Measurements from ENCODE around the gene FAF1.
"Not testable (repeated sequence)": the region's sequence is repeated elsewhere in the genome, so short reads cannot be mapped to it uniquely, and the experiment has no call there.

Gene FAF1

GRCh38 chr1:50542362-50542761 lies 417.7 kb downstream of the FAF1 start:
- TF ChIP-seq, protein P1, sequence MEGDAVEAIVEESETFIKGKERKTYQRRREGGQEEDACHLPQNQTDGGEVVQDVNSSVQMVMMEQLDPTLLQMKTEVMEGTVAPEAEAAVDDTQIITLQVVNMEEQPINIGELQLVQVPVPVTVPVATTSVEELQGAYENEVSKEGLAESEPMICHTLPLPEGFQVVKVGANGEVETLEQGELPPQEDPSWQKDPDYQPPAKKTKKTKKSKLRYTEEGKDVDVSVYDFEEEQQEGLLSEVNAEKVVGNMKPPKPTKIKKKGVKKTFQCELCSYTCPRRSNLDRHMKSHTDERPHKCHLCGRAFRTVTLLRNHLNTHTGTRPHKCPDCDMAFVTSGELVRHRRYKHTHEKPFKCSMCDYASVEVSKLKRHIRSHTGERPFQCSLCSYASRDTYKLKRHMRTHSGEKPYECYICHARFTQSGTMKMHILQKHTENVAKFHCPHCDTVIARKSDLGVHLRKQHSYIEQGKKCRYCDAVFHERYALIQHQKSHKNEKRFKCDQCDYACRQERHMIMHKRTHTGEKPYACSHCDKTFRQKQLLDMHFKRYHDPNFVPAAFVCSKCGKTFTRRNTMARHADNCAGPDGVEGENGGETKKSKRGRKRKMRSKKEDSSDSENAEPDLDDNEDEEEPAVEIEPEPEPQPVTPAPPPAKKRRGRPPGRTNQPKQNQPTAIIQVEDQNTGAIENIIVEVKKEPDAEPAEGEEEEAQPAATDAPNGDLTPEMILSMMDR (IDR thresholded peaks at IDR 0.05), result no peak
- Mint-ChIP-seq H3K27ac (no peak overlapping the region), H3K27me3 (ENCODE audit: low read depth, poor library complexity) (no peaks in the 10 kb centered on the region), H3K9me3 (no peaks in the 10 kb centered on the region), H3K36me3 (ENCODE audit: low read depth) (no peaks in the 10 kb centered on the region), H3K4me3 (no peak overlapping the region), H3K4me1 (no peaks in the 10 kb centered on the region)
- no peak for DNase-seq

DNA sequence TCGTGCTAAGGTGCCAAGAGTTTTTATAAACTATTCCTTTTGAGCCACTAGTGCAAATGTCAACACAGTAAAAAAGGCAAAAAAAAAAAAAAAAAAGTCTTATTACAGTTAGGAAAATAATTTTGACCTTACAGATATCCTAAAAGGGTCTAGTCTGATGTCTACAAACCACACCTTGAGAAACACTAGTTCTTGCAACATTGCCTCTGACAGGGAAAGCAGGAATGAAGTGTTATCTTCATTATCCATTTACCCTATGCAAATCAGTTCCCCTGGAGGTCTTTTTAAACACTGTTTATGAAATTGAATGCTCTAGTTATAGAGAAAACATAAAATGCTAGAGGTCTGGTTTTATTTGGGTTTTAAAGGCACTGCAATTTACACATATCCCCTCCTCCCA lies 421.6 kb downstream of the FAF1 start:
- Mint-ChIP-seq H3K4me3 (no peak overlapping the region), H3K27ac (no peak overlapping the region), H3K36me3 (ENCODE audit: low read depth) (peaks cover 4% of the 10 kb centered on the region), H3K27me3 (ENCODE audit: low read depth, poor library complexity) (no peaks in the 10 kb centered on the region), H3K4me1 (no peaks in the 10 kb centered on the region), H3K9me3 (no peaks in the 10 kb centered on the region)
- DNase-seq, result no peak
- TF ChIP-seq, protein P1 (IDR thresholded peaks at IDR 0.05), result no peak

GRCh38 chr1:50531601-50532000 lies 428.5 kb downstream of the FAF1 start:
- H3K36me3 Mint-ChIP-seq (ENCODE audit: low read depth), result peaks cover 4% of the 10 kb centered on the region
- DNase-seq, result no peak
- no peaks in the 10 kb centered on the region for H3K4me1 Mint-ChIP-seq
- H3K4me3 Mint-ChIP-seq, result no peak overlapping the region
- TF ChIP-seq, protein P1 (IDR thresholded peaks at IDR 0.05), result no peak
- H3K27ac Mint-ChIP-seq, result no peak overlapping the region
- no peaks in the 10 kb centered on the region for H3K9me3 Mint-ChIP-seq
- no peaks in the 10 kb centered on the region for H3K27me3 Mint-ChIP-seq (ENCODE audit: low read depth, poor library complexity)

DNA sequence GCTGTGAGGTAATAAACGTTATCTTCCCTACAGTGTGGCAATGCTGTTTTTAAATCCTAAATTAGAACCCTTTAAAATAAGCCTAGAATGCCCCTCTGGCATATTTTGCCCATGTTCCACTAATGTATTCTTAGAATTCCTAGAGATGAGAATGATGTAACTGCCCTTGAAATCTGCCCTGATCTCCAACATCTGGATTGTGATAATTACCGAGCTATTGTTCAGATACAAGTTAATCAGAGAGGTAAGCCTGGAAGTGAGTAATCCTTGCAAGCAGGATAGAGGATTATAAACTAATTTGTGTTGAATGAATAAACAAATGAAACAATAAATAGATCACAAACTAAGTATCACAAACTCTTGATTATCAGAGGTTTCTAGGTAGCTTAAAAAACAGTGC lies 429.0 kb downstream of the FAF1 start:
- Mint-ChIP-seq H3K36me3 (ENCODE audit: low read depth) (peaks cover 4% of the 10 kb centered on the region), H3K9me3 (no peaks in the 10 kb centered on the region)

DNA sequence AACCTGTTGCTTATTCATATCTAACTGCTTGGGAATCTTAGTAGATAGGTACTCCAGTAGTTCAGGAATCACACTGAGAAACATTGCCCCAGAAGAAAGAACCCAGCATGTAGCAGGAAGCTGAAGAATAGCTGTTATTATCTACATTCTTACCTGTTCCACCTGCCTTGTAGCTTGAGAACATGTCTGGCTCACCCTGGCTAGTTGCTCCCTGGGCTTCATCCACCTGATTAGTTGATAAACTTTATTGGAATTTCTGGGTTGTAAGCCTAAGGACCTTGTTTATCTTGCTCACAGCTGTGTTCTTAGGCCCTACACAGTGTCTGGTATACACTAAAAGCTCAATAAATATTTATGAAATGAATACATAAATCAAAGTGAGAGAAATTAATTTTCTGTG lies 430.6 kb downstream of the FAF1 start:
- Mint-ChIP-seq H3K4me3 (no peak overlapping the region), H3K4me1 (no peaks in the 10 kb centered on the region), H3K27me3 (ENCODE audit: low read depth, poor library complexity) (no peaks in the 10 kb centered on the region), H3K36me3 (ENCODE audit: low read depth) (peaks cover 8% of the 10 kb centered on the region), H3K27ac (no peak overlapping the region), H3K9me3 (no peaks in the 10 kb centered on the region)
- TF ChIP-seq, protein P1 (IDR thresholded peaks at IDR 0.05), result no peak
- no peak for DNase-seq

More for the DNA sequence above, 429.0 kb downstream of the FAF1 start:
- Mint-ChIP-seq H3K4me1 (no peaks in the 10 kb centered on the region), H3K27me3 (ENCODE audit: low read depth, poor library complexity) (no peaks in the 10 kb centered on the region), H3K4me3 (no peak overlapping the region), H3K27ac (no peak overlapping the region)
- TF ChIP-seq, protein P1 (IDR thresholded peaks at IDR 0.05), result no peak
- DNase-seq, result no peak

- H3K36me3 Mint-ChIP-seq (ENCODE audit: low read depth), result peaks cover 18% of the 10 kb centered on the region
These were observed 432.1 kb downstream of the FAF1 start for GRCh38 chr1:50527987-50528320.

More at GRCh38 chr1:50527987-50528320, 432.1 kb downstream of the FAF1 start:
- H3K4me3 Mint-ChIP-seq; H3K27me3 Mint-ChIP-seq (ENCODE audit: low read depth, poor library complexity); H3K27ac Mint-ChIP-seq; DNase-seq; H3K4me1 Mint-ChIP-seq: not testable (repeated sequence)
- H3K9me3 Mint-ChIP-seq, result peaks cover 12% of the 10 kb centered on the region
